ENCODE measurements around the gene STX1B.
"Not testable (repeated sequence)": the region's sequence is repeated elsewhere in the genome, so short reads cannot be mapped to it uniquely, and the experiment has no call there.

The STX1B gene

GRCh38 chr16:31010585-31011325 is at the start of gene STX1B:
STX1B (minus strand) TSS chr16:31010638; CDS start chr16:31010396, 242 bp downstream.
- DNase-seq, result peak; percentile 33

DNA sequence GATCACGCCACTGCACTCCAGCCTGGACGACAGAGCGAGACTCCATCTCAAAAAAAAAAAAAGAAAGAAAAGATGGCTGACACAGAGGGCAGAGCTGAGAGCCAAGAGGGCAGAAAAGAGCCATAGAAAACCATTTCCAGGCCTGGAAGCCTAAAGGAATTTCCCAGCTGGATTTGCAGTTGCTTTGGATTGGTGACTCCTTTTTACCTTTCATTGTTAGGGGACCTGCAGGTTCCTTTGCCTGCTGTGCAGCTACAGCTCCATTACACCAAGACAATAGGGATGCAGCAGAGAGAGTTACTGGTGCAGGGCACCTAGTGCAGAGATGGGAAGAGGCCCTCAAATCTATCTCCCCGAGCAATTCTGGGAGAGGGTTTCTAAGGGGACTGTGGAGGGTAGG is 45.2 kb upstream of the STX1B start:
- no peak for DNase-seq

GRCh38 chr16:31052114-31052513 is 41.7 kb upstream of the STX1B start:
- no peak for DNase-seq

- no peak for DNase-seq
Observed at GRCh38 chr16:31050280-31051030, 40.0 kb upstream of the STX1B start.

- DNase-seq, result no peak
Observed at GRCh38 chr16:31043898-31044481, 33.6 kb upstream of the STX1B start.

- DNase-seq, result no peak
Observed at GRCh38 chr16:31043352-31043751, 32.9 kb upstream of the STX1B start.

- no peak for DNase-seq
Observed at GRCh38 chr16:31042866-31043265, 32.4 kb upstream of the STX1B start.

- DNase-seq, result no peak
Observed at GRCh38 chr16:31038993-31039392, 28.6 kb upstream of the STX1B start.

GRCh38 chr16:31036691-31037090 is 26.3 kb upstream of the STX1B start:
- no peak for DNase-seq

GRCh38 chr16:31033709-31034492 is 23.5 kb upstream of the STX1B start:
- peak; percentile 77 for DNase-seq

- DNase-seq, result peak; percentile 94
Observed at GRCh38 chr16:31032736-31033708, 22.6 kb upstream of the STX1B start, which contains the start of gene STX4. STX4 (plus strand) TSS chr16:31033558; CDS start chr16:31033806, 248 bp downstream.

GRCh38 chr16:31031276-31031675 is 20.8 kb upstream of the STX1B start:
- no peak for DNase-seq

DNA sequence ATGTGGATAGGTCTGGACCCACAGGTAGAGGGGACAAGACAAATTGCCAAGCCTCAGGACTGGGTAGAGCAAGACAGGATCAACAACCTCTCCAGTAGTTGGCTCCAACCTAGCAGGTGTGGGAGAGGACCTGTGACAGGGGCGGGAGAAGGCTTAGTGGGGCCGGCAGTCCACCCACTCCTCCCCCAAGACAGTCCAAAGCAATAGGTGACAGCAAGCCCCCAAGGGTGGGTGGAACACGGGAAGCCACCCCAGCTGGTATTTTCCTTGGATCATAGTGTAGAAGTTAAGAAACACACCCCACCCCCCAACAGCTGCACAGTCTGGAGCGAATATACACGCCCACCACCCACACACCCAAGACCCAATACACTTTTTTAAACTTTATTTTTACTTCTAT is 18.8 kb upstream of the STX1B start:
- no peak for DNase-seq

DNA sequence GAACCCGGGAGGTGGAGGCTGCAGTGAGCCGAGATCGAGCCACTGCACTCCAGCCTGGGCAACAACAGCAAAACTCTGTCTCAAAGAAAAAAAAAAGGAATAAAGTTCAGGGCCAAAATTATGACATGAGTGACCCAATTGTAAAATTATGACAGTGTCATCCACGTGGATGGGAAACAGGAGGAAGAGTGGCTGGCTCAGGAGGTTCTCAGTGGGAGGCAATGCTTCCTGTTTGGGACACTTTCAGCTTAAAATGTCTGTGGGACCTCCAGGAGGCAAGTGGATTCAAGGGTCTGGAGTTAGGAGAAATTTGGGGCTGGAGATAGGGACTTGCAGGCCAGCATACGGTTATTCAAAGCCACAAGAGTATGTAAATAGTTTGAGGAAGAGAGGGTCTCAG is 14.9 kb upstream of the STX1B start:
- no peak for DNase-seq

DNA sequence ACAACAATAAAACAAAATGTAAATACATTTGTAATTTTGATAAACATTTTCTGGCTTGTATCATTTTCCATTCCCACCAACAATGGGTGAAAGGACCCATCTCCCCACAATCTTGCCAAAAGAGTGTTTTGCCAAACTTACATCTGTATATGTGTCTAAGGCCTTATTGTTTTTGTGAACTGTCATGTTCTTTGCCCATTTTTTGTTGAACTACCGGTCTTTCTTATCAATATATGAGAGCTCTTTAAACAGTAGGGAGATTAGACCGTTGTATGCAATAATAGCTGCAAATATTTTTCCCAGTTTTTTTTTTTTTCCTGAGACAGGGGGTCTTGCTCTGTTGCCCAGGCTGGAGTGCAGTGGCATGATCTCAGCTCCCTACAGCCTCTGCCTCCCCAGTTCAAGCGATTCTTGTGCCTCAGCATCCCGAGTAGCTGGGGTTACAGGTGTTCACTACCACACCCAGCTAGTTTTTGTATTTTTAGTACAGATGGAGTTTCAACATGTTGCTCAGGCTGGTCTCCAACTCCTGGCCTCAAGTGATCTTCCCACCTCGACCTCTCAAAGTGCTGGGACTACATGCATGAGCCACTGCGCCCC is 13.3 kb upstream of the STX1B start:
- DNase-seq, result no peak

DNA sequence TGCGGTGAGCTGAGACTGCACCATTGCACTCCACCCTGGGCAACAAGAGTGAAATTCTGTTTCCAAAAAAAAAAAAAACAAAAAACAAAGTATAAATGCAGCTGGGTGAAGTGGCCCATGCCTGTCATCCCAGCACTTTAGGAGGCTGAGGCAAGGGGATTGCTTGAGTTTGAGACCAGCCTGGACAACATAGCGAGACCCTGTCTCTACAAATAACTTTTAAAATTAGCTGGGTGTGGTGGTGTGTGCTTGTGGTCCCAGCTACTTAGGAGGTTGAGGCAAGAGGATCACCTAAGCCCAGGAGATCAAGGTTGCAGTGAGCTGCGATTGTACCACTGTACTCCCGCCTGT is 12.8 kb upstream of the STX1B start:
- DNase-seq, result no peak

DNA sequence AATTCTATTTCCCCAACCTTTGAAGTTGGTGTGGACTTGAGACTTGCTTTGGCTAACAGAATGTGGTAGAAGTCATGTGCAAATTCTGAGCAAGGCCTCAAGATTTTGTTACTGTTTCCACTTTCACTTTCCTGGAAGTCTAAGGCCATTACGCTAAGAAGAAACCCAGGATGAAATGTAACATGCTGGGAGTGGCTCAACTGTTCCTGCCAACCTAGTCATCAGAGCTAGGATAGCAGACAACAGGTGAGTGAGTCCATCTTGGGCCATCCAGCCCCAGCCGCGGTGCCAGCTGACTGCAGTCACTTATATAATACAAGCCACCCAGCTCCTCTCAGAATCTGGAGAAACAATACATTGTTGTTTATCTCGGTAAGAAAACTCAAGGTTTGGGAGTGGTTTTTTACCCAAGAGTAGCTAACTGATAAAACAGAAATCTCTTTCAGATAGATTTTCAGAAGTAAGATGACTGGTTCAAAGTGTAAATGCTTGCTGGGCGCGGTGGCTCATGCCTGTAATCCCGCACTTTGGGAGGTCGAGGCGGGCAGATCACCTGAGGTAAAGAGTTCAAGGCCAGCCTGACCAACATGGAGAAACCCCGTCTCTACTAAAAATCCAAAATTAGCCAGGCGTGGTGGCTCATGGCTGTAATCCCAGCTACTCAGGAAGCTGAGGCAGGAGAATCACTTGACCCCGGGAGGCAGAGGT is 12.3 kb upstream of the STX1B start:
- DNase-seq, result no peak

GRCh38 chr16:31020536-31020935 is 10.1 kb upstream of the STX1B start:
- DNase-seq, result no peak

GRCh38 chr16:31017756-31018155 is 7.3 kb upstream of the STX1B start:
- DNase-seq, result not testable (repeated sequence)

DNA sequence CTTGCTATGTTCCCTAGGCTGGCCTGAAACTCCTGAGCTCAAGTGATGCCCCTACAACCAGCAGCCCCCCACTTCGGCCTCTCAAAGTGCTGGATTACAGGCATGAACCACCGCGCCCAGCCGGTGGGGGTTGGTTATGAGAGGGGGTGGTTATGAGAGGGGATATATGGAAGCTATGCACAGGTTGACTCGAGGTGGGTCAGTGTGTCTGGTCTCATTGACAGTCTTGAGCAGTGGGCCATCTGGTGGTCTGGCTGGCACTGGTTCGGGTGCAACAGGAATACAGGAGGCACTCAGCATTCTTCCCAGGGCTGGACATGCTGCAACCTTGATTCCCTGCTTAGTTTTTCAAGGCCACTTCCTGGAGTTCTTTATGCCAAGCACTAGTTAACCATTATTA is 5.6 kb upstream of the STX1B start:
- no peak for DNase-seq

DNA sequence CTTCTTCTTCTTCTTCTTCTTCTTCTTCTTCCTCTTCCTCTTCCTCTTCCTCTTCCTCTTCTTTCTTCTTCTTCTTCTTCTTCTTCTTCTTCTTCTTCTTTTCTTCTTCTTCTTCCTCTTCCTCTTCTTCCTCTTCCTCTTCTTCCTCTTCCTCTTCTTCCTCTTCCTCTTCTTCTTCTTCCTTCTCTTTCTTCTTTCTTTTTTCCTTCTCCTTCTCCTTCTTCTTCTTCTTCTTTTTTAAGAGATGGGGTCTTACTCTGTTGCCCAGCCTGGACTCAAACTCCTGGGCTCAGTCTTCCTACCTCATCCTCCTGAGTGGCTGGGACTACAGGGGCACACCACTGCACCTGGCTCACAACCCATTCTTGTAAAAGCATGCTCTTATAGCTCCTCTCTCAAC is 2.9 kb upstream of the STX1B start:
- not testable (repeated sequence) for DNase-seq

Measured in activated effector memory CD4-positive, alpha-beta T cell treated with Interleukin-2 at 50 U/mL for 16 hours (primary cell).